Panc1 (cell line): ENCODE measurements around the gene SERPINE2.

Experiments
- POLR2AphosphoS5 ChIP-seq: IDR thresholded peaks from 2 replicates; pipeline ENCODE4 v1.6.1; 2012; ENCODE audit warnings: mild to moderate bottlenecking, low read depth, low read length, moderate library complexity
- SIN3A ChIP-seq: IDR thresholded peaks from 2 replicates; pipeline ENCODE4 v1.6.1; 2012; ENCODE audit warnings: low read depth, mild to moderate bottlenecking, low read length, moderate library complexity, borderline replicate concordance; ENCODE audit not compliant: insufficient read depth
- TCF7L2 ChIP-seq: IDR thresholded peaks from 2 replicates; pipeline ENCODE4 v1.6.1; 2011; ENCODE audit warnings: mild to moderate bottlenecking, low read depth, low read length, inconsistent platforms
- TF ChIP-seq, protein P1 (sequence below): fragments of 450-650 bp; IDR thresholded peaks from 2 replicates; pipeline ENCODE4 v1.5.1; 2017; ENCODE audit warnings: mild to moderate bottlenecking
- TF ChIP-seq, protein P2 (sequence below), 2 experiments: IDR thresholded peaks; 2 replicates each; pipeline ENCODE4 v1.6.1; 2011 to 2012; ENCODE audit warnings: low read depth in 2 of 2, control low read depth in 1 of 2, low read length in 1 of 2, mild to moderate bottlenecking in 1 of 2, moderate library complexity in 1 of 2; ENCODE audit not compliant: insufficient read depth in 1 of 2

DNA sequence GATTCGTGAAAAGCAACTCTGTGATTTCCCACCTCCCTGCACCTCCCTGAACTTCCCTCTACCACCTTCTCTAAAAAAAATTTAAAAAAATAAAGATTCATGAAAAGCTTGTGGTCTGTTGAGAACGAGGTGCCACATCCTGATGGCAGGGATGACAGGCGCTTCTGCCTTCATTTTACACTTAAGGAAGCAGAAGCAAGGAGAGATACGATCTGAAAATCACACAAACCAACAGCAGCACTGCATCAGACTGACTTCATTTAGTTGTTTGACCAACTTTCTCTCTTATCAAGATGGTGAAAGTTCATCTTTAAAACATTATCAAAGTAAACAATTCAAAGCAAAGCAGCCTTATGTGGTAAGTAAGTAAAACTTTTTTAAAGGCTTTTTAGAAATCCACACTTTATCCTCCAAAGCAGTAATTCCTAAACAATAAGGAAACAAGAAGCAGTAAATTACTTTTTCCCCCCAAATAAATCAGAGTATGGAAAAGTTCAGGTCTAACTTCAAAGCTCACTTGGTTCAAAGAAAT lies 109.4 kb downstream of the SERPINE2 start:
- TF ChIP-seq, protein P1, sequence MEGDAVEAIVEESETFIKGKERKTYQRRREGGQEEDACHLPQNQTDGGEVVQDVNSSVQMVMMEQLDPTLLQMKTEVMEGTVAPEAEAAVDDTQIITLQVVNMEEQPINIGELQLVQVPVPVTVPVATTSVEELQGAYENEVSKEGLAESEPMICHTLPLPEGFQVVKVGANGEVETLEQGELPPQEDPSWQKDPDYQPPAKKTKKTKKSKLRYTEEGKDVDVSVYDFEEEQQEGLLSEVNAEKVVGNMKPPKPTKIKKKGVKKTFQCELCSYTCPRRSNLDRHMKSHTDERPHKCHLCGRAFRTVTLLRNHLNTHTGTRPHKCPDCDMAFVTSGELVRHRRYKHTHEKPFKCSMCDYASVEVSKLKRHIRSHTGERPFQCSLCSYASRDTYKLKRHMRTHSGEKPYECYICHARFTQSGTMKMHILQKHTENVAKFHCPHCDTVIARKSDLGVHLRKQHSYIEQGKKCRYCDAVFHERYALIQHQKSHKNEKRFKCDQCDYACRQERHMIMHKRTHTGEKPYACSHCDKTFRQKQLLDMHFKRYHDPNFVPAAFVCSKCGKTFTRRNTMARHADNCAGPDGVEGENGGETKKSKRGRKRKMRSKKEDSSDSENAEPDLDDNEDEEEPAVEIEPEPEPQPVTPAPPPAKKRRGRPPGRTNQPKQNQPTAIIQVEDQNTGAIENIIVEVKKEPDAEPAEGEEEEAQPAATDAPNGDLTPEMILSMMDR, result no peak
- TF ChIP-seq POLR2AphosphoS5 (no peak), SIN3A (no peak), TCF7L2 (no peak)
- TF ChIP-seq, protein P2, sequence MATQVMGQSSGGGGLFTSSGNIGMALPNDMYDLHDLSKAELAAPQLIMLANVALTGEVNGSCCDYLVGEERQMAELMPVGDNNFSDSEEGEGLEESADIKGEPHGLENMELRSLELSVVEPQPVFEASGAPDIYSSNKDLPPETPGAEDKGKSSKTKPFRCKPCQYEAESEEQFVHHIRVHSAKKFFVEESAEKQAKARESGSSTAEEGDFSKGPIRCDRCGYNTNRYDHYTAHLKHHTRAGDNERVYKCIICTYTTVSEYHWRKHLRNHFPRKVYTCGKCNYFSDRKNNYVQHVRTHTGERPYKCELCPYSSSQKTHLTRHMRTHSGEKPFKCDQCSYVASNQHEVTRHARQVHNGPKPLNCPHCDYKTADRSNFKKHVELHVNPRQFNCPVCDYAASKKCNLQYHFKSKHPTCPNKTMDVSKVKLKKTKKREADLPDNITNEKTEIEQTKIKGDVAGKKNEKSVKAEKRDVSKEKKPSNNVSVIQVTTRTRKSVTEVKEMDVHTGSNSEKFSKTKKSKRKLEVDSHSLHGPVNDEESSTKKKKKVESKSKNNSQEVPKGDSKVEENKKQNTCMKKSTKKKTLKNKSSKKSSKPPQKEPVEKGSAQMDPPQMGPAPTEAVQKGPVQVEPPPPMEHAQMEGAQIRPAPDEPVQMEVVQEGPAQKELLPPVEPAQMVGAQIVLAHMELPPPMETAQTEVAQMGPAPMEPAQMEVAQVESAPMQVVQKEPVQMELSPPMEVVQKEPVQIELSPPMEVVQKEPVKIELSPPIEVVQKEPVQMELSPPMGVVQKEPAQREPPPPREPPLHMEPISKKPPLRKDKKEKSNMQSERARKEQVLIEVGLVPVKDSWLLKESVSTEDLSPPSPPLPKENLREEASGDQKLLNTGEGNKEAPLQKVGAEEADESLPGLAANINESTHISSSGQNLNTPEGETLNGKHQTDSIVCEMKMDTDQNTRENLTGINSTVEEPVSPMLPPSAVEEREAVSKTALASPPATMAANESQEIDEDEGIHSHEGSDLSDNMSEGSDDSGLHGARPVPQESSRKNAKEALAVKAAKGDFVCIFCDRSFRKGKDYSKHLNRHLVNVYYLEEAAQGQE (IDR thresholded peaks at IDR 0.05; ENCODE audit: insufficient read depth in 1 of 2, low read depth in 2 of 2, low read length in 1 of 2), result no peak
